HL-60/S4 (cell line): ENCODE measurements around the gene BIRC7.
"Not testable (repeated sequence)": the region's sequence is repeated elsewhere in the genome, so short reads cannot be mapped to it uniquely, and the experiment has no call there.

Experiments
- in situ Hi-C: fragments of 300-500 bp; cut with MboI; formaldehyde crosslinking; loops from 2 replicates; pipeline ENCODE4 v1.14.3; 2022; ENCODE audit warnings: low sequenced_read_pairs

BIRC7 gene

DNA sequence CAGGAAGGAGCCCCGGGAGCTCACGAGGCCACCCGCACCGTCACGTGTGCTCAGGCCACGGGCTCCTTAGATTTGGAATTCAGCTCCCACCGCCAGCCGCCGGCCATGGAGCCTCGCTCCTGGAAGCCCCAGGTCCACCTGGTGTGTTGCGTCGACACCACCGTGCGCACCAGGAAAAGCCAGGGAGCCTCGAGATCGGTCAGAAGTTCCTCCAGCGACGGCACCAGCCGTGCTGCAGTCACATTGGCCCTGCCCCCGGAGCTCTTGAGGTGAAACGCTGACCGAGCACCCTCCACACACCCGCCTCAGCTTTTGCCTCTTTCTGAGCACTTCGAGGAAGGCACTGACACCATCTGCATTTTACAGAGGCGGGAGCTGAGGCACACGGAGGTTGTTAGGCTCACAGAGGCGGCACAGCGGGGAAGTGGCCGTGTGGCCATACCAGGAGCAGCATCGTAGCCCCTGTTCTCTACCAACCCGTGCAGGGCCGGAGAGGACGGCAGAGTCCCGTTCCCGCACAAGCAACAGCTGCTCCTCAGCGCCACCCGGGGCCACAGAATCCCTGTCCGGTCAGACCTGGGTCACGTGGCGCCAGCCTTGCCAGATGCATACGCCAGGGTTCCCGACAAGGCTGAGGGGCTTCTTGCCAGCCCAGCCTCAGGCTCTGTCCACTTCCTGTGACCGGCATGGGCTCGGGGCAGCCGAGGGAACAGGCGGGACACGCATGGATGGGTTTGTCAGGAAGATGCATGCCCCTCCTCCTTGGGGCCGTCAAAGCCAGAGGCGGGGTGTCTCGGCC is 11.0 kb downstream of the BIRC7 start:
- in situ Hi-C loops = no loop called here

DNA sequence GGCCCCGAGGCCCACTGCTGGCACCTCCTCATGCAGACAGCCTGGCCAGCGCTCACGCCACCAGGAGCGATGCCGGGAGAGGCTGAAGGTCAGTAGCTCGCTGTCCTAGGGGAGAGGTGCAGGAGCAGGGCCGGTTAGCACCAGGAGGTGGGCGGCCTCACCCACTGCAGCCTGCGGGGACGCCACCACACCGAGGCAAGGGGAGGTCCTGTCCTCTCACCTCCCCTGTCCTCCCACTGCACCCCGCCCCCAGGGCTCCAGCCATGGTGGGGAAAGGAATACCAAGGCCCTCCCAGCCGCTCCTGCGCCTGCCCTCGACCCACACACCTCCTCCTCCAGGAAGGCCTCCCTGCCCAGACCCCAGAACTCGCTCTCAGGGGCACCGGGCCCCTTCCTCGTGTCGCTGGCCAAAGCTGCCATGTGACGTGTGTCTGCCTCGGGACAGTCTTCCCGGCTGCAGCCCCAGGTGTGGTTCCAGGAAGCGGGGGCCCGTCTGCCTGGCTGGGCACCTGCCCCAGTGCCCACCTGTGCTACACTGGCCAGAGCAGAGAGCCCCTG is 12.0 kb downstream of the BIRC7 start:
- in situ Hi-C loops = no loop called here

DNA sequence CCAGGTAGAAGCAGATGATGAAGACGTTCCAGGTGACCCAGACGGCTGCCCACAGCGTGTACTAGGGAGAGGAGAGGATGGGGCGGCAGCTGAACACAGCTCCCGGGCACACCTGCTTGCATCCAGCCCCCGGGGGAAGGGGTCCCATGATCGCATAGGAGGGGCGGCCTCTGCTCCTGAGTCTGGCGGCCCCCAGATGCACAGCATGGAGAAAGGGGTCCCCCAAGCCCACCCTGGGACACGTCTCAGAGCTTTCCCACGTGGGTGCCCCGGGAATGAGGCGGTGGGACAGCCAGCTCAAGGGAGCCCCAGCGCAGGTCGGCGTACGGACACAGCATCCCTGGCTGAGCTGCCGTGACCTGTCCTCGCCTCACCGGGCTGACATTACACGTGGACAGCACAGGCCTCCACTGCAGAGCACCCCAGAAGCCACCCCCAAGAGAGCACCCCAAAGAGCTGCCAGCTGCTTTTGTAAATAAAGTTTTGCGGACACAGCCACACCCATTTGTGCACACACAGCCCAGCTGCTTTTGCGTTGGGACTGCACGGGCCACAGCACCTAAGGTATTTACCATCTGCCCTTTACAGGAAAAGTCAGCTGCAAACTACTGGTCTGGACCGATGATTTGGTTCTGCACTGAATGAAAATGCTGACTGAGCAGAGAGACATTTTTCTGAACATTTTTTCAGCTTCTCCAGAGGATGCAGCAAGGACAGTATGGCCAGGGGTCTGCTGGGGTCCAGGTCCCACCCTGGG is 13.3 kb downstream of the BIRC7 start:
- in situ Hi-C loops = no loop called here

DNA sequence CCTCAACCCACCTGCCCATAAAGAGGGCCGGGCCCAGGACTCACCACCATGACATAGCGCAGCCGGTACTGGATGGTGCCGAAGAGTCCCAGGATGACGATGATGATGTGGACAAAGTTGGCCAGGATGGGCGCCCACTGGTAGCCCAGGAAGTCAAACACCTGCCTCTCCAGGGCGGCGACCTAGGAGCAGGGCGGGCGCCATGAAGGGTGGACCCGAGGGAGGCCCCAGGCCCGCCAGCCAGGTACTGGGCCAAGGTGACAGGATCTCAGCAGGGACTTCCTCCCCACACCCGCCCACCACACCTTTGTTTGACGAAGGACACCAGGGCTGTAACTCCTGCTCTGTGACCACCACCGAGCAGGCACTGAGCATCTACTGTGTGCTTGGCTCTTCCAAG is 14.2 kb downstream of the BIRC7 start:
- in situ Hi-C loops = no loop called here

DNA sequence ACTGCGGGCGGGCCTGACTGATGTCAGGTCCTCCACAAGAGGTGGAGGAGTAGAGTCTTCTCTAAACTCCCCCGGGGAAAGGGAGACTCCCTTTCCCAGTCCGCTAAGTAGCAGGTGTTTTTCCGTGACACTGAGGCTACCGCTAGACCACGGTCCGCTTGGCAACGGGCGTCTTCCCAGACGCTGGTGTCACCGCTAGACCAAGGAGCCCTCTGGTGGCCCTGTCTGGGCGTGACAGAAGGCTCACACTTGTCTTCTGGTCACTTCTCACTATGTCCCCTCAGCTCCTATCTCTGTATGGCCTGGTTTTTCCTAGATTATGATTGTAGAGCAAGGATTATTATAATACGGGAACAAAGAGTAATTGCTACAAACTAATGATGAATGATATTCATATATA is 15.6 kb downstream of the BIRC7 start:
- in situ Hi-C loops = not testable (repeated sequence)

DNA sequence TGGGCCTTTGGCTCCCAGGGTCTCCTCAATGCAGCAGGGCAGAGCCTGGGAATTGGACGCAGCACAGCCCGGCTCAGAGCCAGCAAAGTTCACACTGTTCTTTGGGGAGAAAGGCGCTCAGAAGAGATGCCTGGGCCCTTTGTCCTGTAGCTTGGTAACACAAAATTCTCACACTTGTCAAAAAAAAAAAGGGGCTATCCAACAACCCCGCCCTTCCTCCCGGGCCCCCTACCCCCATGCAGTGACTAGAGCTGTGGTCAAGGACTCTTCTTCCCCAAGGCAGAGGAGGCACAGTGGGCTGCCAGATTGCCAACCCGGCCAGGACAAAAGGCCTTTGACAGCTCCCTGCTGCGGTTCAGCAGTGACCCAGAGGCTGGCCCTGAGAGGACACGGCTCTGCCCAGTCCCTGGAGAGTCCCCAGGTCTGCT is 16.6 kb downstream of the BIRC7 start:
- in situ Hi-C loops = no loop called here

DNA sequence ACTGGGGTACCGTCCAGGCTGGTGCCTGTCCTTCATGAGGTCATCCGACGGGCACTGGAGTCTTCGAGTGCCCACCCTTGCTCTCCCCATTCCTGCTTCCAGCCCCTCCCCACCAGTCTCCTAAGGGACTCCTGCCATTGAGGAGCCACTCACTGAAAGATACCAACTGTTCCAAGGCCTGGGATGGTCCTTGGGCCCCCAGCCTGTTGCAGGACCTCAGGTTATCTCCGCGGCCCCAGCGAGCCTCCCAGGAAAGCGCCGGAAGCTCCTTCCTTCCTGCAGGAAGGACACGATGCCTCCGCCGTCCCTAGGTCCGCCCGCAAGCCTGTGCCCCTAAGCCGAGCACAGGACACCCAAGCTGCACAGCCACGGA is 17.3 kb downstream of the BIRC7 start:
- in situ Hi-C loops = no loop called here

DNA sequence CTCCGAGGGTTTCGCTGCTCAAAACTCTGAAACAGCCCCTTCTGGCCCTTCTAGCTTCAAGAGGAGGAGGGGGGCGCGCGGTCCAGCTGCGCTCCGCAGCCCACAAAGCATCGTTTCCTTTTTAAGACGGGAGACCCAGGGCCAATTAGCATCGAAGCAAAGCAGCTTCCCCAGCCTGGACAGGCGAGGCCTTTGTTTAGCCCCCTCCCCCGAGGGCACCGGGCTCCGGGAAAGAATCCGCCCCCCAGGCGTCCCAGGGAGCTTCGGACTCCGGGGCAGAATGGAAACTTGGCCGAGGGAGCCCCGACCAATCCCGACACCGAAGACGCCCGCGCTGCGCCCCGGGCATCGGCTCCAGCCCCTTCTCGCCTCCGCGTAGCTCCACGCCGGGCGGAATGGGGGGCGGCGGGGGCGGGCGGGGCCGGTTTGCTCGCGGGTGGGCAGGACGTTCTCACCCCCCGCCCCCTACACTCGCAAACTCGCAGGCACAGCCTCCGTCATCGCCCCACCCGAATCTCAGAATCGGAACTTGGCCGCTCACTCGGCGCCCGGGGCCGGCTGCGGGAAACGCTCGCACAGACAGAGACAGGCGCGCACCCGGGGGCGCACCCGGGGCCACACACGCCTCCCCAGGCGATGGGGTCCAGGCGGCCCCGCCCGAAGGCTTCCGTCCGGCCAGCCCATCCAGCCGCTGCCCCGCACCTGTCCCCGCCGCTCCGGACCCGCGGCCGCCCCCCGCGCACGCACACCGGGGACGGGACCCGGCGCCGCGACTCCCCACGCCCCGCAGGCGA is 17.9 kb downstream of the BIRC7 start:
- in situ Hi-C loops = no loop called here

DNA sequence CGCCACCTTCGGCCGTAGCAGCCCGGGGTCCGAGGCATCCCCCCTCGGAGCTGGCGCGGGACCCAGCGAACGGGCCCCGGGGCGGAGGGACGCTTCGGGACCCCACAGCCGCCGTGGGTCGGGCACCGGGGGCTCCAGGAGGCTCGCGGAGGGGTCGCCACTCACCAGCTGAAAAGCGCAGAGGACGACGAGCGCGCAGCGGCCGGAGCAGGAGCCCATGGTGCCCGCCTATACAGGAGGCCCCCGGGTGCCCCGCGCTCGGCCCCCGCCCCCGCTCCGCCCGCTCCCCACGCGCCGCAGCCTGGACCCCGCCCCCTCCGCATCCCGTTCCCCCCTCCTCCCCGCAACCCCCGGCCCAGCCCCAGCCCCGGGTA is 18.5 kb downstream of the BIRC7 start, which contains the start of gene NKAIN4:
Gene NKAIN4 (minus strand): TSS at position 232 of the 374 bp plus-strand sequence. CDS start 13 bp downstream, at position 219.
- in situ Hi-C loops = no loop called here

DNA sequence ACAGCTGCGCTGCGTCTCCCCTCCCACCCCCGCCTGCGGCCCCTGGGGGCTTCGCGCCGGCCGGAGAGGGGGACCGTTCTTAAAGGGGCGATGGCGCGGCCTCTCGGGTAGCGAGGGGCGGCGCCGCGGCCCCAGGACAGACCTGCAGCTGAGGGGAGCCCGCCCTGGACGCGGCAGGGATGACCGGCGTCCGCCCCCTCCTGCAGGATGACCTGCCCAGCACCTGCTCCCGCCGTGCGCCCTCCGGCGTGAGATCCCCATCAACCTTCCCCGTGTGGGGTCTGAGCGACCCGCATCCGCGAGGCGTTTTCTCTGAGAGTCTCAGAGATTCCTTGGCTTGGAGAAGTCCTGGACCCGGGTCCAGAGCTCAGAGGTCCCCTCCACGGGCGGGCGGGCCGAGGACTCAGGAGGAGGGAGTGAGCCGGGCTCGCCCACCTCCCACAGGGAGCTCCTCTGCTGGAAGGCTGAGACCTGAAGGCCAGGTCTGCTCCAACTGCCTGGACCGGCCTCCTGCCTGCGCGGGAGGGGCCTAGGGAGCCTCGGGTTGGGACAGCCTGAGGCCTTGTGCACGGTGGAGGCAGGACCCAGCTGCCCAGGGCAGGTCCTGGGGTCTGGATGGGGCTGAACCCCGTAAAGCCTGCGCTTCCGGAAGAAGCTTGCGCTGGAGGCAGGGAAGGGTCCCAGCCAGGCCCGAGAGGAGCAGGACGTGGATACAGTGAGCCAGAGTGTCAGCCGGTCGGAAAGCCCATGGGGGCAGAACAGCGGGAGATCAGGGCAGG is 19.1 kb downstream of the BIRC7 start:
- in situ Hi-C loops = no loop called here

DNA sequence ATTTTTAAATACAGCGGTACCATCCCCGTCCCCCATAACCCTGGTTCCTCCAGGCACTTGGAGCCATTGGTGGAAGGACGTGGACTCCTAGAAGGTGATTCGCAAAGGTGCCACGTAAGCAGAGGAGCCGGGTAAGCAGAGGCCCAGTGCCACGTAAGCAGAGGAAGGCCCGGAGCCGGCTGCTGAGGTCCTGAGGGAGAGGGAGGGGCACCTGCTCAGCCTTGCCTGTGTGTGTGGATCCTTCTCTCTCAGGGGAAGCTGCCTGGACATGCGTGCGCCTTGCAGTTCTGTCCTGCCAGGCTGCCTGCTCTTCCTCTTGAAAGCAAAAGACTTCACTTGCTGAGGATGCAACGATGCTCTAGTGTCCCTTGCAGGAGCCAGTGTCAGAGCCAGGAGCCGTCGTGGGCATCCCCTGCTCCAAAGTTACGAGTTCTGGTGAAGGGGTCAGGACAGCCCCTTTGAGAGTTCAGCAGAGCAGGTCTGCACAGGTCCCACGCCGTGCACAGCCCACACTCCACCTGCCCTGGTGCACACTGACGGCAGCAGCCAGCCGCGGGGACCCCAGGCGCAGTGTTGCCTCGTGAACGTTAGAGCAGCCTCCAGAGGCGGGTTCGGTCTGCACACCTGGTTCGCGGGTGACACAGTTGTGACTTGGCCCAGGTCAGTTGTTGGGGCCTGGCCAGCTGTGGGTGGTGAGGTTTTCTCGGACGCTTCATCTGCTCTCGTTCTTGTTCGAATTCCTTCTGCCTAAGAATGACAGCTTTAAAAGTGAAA is 20.4 kb downstream of the BIRC7 start:
- in situ Hi-C loops = no loop called here

DNA sequence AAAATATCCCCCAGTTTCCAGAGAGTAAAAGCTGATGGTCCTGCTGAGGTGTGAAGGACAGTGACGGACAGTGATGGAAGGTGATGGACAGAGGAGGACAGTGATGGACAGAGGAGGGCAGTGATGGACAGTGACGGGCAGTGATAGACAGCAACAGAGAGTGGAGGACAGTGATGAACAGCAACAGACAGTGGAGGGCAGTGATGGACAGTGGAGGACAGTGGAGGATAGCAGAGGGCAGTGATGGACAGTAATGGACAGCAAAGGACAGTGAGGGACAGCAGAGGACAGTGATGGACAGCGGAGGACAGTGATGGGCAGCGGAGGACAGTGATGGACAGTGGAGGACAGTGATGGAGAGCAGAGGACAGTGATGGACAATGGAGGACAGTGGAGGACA is 21.2 kb downstream of the BIRC7 start:
- in situ Hi-C loops = no loop called here

DNA sequence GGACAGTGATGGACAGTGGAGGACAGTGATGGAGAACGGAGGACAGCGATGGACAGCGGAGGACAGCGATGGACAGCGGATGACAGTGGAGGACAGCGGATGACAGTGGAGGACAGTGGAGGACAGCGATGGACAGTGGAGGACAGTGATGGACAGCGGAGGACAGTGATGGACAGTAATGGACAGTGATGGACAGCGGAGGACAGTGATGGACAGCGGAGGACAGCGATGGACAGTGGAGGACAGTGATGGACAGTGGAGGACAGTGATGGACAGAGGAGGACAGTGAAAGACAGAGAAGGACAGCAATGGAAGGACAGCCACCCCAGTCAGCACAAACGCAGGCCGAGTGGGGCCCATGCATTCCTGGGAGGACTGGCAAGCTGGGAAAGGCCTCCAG is 21.9 kb downstream of the BIRC7 start:
- in situ Hi-C loops = no loop called here

DNA sequence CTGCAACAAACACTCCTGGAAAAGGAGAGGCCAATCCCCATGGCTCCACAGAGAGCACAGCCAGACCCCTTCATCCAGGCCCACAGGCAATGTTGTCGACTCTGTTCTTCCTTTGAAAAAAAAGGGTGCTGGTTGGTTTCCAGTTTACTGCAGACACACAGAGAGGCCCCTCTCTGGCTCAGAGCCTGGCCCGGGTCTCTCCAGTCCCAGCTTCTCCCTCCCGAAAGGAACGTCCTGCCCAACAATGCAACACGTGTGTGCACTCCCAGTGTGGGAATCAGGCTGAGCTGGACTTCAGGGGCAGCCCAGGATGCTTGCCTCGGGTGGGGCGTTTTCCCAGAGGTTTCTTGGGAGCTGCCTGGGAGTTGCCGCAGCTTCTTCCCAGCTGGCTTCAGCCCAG is 23.1 kb downstream of the BIRC7 start:
- in situ Hi-C loops = no loop called here

DNA sequence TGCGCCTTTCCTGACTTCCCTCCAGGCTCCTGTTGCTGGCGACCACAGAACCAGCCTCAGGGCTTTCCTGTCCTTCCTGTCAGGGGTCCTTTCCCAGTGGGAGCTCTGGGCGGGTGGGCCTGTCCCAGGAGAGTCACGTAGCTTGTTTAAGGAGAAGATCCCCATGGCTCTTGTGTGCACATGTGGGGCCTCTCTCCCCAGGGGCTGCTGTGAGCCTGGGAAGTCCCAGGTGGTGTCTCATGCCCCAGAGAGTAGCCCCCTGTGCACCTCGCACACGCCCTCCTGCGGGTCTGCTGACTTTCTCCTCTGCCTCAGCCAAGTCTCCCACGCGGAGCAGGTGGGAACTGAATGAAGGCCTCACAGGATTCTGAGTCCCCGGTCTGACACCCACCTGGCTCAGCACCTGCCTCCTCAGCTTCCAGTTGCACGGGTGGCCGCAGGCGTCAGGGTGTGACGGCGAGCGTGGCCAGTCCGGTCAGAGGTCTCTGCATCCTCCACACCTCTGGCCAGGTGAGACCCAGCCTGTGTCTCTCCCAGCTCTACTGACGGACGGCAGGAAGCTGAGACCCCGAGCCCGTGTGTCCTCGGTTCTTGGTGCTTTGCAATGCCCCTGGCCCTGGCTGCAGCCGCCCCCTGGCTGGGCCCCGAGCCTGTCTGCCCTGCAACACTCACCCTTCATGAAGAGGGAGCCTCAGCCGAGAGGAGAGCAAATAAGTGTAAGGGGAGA is 24.2 kb downstream of the BIRC7 start:
- in situ Hi-C loops = no loop called here

DNA sequence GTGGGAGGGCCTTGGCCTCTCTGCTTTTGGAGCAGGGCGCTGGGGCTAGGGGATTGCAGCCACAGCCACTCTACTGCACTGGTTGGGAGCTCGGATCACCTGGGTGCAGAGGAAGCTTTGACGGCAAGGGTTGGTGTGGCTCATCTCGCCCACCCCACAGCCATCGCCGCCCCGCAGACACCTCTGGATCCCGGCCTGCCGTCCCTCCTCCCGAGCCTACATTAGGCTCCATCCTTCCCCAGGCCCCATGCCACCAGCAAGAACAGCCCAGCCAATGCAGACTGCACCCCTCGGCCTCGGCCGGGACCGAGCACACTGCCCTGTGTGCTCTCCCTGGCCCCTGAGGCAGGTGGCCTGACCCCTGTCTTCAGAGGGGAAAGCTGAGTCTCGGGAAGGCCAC is 24.8 kb downstream of the BIRC7 start:
- in situ Hi-C loops = no loop called here

DNA sequence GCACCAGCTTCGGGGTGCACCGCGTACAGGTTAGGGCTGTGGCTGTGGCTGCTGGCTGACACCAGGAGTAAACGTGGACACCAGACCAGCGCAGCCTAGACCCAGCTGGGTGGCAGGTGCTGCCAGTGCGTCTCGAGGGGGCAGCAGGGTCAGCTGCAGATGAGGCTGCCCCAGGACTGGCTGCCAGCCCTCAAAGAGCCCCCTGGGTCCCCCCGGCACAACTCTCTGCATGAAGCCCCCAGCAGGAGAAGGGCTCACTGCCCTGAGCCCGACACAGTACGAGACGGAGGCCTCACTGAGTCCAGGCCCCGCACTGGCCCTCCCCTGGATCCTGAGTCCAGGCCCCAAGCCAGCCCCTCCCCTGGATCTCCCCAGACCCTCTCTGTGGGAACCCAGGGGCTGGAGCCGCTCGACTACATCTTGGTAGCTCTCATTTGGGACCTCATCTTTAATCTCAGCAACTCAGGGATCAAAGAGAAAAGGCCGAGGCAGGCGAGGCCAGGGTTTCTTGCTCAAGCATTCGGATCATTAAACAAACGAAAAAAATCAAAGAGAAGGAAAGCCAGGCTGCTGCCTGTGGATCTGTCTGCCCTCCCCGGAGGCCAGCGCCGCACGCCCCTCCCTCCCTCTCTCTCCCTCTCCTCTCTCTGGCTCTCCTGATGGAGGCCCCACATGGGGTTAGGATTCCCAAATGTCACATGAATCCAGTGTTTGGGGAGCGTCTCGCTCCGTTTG is 25.5 kb downstream of the BIRC7 start:
- in situ Hi-C loops = no loop called here

DNA sequence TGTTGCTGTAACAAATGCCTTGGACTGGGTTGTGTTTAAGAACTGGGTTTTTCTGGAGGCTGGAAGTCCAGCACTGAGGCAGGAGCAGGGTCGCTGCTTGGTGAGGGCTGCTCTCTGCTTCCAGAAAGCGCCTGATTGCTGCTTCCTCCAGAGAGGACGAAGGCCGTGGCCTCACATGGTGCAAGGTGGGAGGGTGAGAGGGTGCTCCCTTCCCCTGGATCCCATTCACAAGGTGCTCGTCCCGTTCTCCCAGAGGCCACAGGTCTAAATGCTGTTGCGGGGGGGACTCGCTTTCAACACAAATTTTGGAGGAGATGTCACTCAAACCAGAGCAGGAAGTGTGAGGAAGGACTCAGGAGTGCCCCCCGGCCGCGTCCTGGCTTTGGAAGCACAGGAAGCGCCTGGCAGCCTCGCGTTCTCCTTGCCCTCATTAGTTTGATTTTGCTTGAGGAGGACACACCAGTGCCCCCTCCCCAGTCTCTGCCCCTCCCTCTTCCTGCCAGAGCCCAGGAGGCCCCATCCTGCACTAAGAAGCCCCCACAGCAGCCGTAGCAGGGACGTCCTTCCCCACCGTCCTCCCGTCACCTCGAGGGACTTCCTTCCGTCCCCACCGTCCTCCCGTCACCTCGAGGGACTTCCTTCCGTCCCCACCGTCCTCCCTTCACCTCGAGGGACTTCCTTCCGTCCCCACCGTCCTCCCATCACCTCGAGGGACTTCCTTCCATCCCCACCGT is 26.3 kb downstream of the BIRC7 start:
- in situ Hi-C loops = no loop called here
